Loucy (cell line): Measurements from ENCODE around the gene SLC1A4.

Experiments used
- CTCF ChIP-seq: fragments of 200-600 bp; sonication (generic); conservative IDR thresholded peaks from 2 replicates; pipeline ENCODE4 v1.5.1; 2014; ENCODE audit warnings: mild to moderate bottlenecking, antibody characterized with exemption, low read length
- EZH2phosphoT487 ChIP-seq: fragments of 200-600 bp; IDR thresholded peaks from 2 replicates; pipeline ENCODE4 v1.6.1; 2018; ENCODE audit warnings: antibody characterized with exemption, mild to moderate bottlenecking, moderate library complexity, borderline replicate concordance

- TF ChIP-seq CTCF (no peak), EZH2phosphoT487 (no peak)
Observed at GRCh38 chr2:65055422-65056214, 66.4 kb downstream of the SLC1A4 start.
